K562 (cell line): ENCODE measurements around the gene UBQLNL. TPM values are rescaled to one million over a fixed set of nuclear protein-coding genes. Genes with fewer than 3 reads are reported as not detected.

ENCODE experiments used
- BCL6 ChIP-seq: fragments of 250-450 bp; sonication (Bioruptor Pico); IDR thresholded peaks from 2 replicates; pipeline ENCODE4 v1.4.0; 2020
- CC2D1A ChIP-seq: fragments of 450-650 bp; IDR thresholded peaks from 2 replicates; pipeline ENCODE4 v1.6.1; 2017; ENCODE audit warnings: mild to moderate bottlenecking
- CHD4 ChIP-seq: fragments of 200-600 bp; sonication (generic); IDR thresholded peaks from 3 replicates; pipeline ENCODE4 v1.6.1; 2012; ENCODE audit warnings: low read depth, mild to moderate bottlenecking, mixed read lengths, low read length, inconsistent platforms; ENCODE audit not compliant: insufficient read depth, insufficient replicate concordance, poor library complexity, severe bottlenecking
- CREBBP ChIP-seq: IDR thresholded peaks from one replicate; pipeline ENCODE4 v1.6.1; 2012; ENCODE audit warnings: low read depth, mild to moderate bottlenecking, control low read depth, inconsistent platforms, low read length
- CREM ChIP-seq: IDR thresholded peaks from 2 replicates; pipeline ENCODE4 v1.6.1; 2014; ENCODE audit warnings: antibody characterized with exemption, low read depth
- GTF2A2 ChIP-seq: IDR thresholded peaks from 2 replicates; pipeline ENCODE4 v1.6.1; 2016; ENCODE audit warnings: mild to moderate bottlenecking, missing genetic modification characterization, missing compliant biosample characterization
- GTF2E2 ChIP-seq: fragments of 200-800 bp; sonication (Bioruptor generic); IDR thresholded peaks from 2 replicates; pipeline ENCODE4 v1.6.1; 2016; ENCODE audit warnings: missing genetic modification characterization, missing compliant biosample characterization
- JUN ChIP-seq, 2 experiments: sonication (generic) in 1 of 2; formaldehyde crosslinking in 1 of 2; IDR thresholded peaks; 2 replicates each; pipeline versions ENCODE4 v1.6.1 to v1.8.0; 2012 to 2022; ENCODE audit warnings: borderline replicate concordance in 2 of 2, mild to moderate bottlenecking in 2 of 2, improper control_type of control experiment in 1 of 2, low read depth in 1 of 2, low read length in 1 of 2, missing genetic modification reagents in 1 of 2
- LCOR ChIP-seq: sonication (generic); formaldehyde crosslinking; IDR thresholded peaks from 2 replicates; pipeline ENCODE4 v1.8.0; 2022; ENCODE audit warnings: mild to moderate bottlenecking, missing genetic modification reagents
- MYC ChIP-seq, 2 experiments: fragments of 250-450 bp in 1 of 2; sonication (Bioruptor Pico) in 1 of 2; IDR thresholded peaks; 2 replicates each; pipeline versions ENCODE4 v1.5.1 to v1.6.1; 2012 to 2021; ENCODE audit warnings: low read depth in 2 of 2, borderline replicate concordance in 1 of 2, improper control_type of control experiment in 1 of 2, low read length in 1 of 2, mild to moderate bottlenecking in 1 of 2, moderate library complexity in 1 of 2
- PCBP2 ChIP-seq: fragments of 200-400 bp; formaldehyde crosslinking; IDR thresholded peaks from 2 replicates; pipeline ENCODE4 v1.6.1; 2018; ENCODE audit warnings: low read length, low read depth, mild to moderate bottlenecking, moderate library complexity; ENCODE audit not compliant: poor library complexity, severe bottlenecking
- SOX6 ChIP-seq: fragments of 450-650 bp; IDR thresholded peaks from 2 replicates; pipeline ENCODE4 v1.6.1; 2014; ENCODE audit warnings: mild to moderate bottlenecking
- ZNF830 ChIP-seq: fragments of 250-450 bp; sonication (Bioruptor Pico); IDR thresholded peaks from 2 replicates; pipeline ENCODE4 v1.5.0; 2021; ENCODE audit warnings: mild to moderate bottlenecking
- polyA plus RNA-seq, 8 experiments: library from polyadenylated mRNA; depleted of rRNA in 4 of 8; stranded (reverse) in 5 of 8; unstranded in 3 of 8; fragments of >200 nt; fragmentation: Nextera tagmentation in 2 of 8; fragmentation: Illumina TruSeq in 1 of 8; extraction: Ambion mirVana in 2 of 8; extraction: Trizol in 1 of 8; gene quantifications; 2 replicates each; pipeline versions ENCODE4 v1.2.1 to v1.2.3, GENCODE V29; 2011 to 2014; ENCODE audit warnings: inconsistent platforms in 1 of 8, missing spikeins in 1 of 8
- total RNA-seq, 7 experiments: library from RNA; depleted of rRNA in 6 of 7; stranded (reverse); fragments of >200 nt in 6 of 7; fragmentation: Illumina TruSeq in 2 of 7; extraction: Trizol in 2 of 7; gene quantifications; 2 replicates each; pipeline versions ENCODE4 v1.2.1 to v1.2.3, GENCODE V29; 2011 to 2021; ENCODE audit warnings: low replicate concordance in 1 of 7
- TF ChIP-seq, protein P1 (sequence below): sonication (generic); formaldehyde crosslinking; IDR thresholded peaks from 2 replicates; pipeline ENCODE4 v1.8.1; 2023; ENCODE audit warnings: missing genetic modification reagents, mild to moderate bottlenecking, borderline replicate concordance
- TF ChIP-seq, protein P2 (sequence below): fragments of 450-650 bp; conservative IDR thresholded peaks from 2 replicates; pipeline ENCODE4 v1.6.1; 2016; ENCODE audit warnings: missing genetic modification characterization, low read depth, mild to moderate bottlenecking, missing compliant biosample characterization, moderate library complexity
- TF ChIP-seq, protein P3 (sequence below): sonication (generic); formaldehyde crosslinking; IDR thresholded peaks from 2 replicates; pipeline ENCODE4 v1.8.0; 2023; ENCODE audit warnings: mild to moderate bottlenecking, missing genetic modification reagents
- TF ChIP-seq, protein P4 (sequence below): fragments of 250-450 bp; sonication (Bioruptor Pico); IDR thresholded peaks from 2 replicates; pipeline ENCODE4 v1.5.0; 2021; ENCODE audit warnings: mild to moderate bottlenecking, borderline replicate concordance

The UBQLNL gene
- total and polyA plus RNA-seq, 9 of the 15 experiments (the other 6 are each of a cell fraction or from before 2014, with no cell fraction given): 0.07 to 0.27 (median 0.14) TPM

DNA sequence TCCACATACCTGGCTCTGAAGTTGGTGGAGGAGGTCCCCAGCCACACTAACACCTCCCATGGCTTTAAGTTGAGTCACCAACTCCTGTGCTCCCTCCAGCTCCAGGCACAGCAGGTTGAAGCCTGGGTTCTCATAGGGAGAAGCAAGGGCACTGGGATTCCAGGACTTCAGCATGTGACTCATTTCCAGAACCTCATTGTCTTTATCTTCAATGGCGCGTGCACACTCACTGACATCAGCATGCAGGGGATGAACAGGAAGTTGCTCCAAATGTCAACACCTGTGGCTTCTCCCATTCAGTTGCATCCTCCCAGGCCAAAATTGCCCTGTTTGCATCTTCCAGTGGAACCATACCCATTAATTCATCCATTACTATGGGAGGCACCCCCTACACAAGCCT, 5.8 kb upstream of the UBQLNL start (continued):
- TF ChIP-seq, protein P1, sequence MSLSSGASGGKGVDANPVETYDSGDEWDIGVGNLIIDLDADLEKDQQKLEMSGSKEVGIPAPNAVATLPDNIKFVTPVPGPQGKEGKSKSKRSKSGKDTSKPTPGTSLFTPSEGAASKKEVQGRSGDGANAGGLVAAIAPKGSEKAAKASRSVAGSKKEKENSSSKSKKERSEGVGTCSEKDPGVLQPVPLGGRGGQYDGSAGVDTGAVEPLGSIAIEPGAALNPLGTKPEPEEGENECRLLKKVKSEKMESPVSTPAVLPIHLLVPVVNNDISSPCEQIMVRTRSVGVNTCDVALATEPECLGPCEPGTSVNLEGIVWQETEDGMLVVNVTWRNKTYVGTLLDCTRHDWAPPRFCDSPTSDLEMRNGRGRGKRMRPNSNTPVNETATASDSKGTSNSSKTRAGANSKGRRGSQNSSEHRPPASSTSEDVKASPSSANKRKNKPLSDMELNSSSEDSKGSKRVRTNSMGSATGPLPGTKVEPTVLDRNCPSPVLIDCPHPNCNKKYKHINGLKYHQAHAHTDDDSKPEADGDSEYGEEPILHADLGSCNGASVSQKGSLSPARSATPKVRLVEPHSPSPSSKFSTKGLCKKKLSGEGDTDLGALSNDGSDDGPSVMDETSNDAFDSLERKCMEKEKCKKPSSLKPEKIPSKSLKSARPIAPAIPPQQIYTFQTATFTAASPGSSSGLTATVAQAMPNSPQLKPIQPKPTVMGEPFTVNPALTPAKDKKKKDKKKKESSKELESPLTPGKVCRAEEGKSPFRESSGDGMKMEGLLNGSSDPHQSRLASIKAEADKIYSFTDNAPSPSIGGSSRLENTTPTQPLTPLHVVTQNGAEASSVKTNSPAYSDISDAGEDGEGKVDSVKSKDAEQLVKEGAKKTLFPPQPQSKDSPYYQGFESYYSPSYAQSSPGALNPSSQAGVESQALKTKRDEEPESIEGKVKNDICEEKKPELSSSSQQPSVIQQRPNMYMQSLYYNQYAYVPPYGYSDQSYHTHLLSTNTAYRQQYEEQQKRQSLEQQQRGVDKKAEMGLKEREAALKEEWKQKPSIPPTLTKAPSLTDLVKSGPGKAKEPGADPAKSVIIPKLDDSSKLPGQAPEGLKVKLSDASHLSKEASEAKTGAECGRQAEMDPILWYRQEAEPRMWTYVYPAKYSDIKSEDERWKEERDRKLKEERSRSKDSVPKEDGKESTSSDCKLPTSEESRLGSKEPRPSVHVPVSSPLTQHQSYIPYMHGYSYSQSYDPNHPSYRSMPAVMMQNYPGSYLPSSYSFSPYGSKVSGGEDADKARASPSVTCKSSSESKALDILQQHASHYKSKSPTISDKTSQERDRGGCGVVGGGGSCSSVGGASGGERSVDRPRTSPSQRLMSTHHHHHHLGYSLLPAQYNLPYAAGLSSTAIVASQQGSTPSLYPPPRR (CRISPR knock-in tag): no peak
- no peak for TF ChIP-seq ZNF830 (CRISPR knock-in tag)
- TF ChIP-seq BCL6 (CRISPR knock-in tag): no peak
- TF ChIP-seq CREM: peak; percentile 38; the same call in 1 of the 2 replicates
- TF ChIP-seq, protein P2, sequence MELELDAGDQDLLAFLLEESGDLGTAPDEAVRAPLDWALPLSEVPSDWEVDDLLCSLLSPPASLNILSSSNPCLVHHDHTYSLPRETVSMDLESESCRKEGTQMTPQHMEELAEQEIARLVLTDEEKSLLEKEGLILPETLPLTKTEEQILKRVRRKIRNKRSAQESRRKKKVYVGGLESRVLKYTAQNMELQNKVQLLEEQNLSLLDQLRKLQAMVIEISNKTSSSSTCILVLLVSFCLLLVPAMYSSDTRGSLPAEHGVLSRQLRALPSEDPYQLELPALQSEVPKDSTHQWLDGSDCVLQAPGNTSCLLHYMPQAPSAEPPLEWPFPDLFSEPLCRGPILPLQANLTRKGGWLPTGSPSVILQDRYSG (tag): no peak
- TF ChIP-seq PCBP2: no peak
- TF ChIP-seq SOX6: peak; percentile 78
- TF ChIP-seq, protein P3, sequence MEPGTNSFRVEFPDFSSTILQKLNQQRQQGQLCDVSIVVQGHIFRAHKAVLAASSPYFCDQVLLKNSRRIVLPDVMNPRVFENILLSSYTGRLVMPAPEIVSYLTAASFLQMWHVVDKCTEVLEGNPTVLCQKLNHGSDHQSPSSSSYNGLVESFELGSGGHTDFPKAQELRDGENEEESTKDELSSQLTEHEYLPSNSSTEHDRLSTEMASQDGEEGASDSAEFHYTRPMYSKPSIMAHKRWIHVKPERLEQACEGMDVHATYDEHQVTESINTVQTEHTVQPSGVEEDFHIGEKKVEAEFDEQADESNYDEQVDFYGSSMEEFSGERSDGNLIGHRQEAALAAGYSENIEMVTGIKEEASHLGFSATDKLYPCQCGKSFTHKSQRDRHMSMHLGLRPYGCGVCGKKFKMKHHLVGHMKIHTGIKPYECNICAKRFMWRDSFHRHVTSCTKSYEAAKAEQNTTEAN: no peak
- no peak for TF ChIP-seq CREBBP
- 0 out of 2 replicates have a peak, but pooled peaks have one; percentile 46 for TF ChIP-seq JUN (IDR thresholded peaks at IDR 0.05; ENCODE audit: borderline replicate concordance, low read depth, low read length)
- TF ChIP-seq JUN (CRISPR knock-in tag; IDR thresholded peaks at IDR 0.05; ENCODE audit: borderline replicate concordance): no peak
- TF ChIP-seq MYC (IDR thresholded peaks at IDR 0.05; ENCODE audit: low read depth, low read length): no peak
- no peak for TF ChIP-seq MYC (CRISPR knock-in tag; IDR thresholded peaks at IDR 0.05; ENCODE audit: borderline replicate concordance, low read depth)
- TF ChIP-seq LCOR (CRISPR knock-in tag): no peak
- TF ChIP-seq, protein P4, sequence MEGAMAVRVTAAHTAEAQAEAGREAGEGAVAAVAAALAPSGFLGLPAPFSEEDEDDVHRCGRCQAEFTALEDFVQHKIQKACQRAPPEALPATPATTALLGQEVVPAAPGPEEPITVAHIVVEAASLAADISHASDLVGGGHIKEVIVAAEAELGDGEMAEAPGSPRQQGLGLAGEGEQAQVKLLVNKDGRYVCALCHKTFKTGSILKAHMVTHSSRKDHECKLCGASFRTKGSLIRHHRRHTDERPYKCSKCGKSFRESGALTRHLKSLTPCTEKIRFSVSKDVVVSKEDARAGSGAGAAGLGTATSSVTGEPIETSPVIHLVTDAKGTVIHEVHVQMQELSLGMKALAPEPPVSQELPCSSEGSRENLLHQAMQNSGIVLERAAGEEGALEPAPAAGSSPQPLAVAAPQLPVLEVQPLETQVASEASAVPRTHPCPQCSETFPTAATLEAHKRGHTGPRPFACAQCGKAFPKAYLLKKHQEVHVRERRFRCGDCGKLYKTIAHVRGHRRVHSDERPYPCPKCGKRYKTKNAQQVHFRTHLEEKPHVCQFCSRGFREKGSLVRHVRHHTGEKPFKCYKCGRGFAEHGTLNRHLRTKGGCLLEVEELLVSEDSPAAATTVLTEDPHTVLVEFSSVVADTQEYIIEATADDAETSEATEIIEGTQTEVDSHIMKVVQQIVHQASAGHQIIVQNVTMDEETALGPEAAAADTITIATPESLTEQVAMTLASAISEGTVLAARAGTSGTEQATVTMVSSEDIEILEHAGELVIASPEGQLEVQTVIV (CRISPR knock-in tag): no peak
- TF ChIP-seq GTF2E2: no peak
- no peak for TF ChIP-seq CC2D1A
- TF ChIP-seq GTF2A2 (tag): no peak
- TF ChIP-seq CHD4: no peak
